Fibroblast of villous mesenchyme (primary cell): Measurements from ENCODE around the gene ARHGEF4. TPM values are rescaled to one million over a fixed set of nuclear protein-coding genes. Genes with fewer than 3 reads are reported as not detected.

Experiments used
- DNase-seq: peaks from one replicate; pipeline ENCODE4 v3.0.0-alpha.2; 2010; ENCODE audit warnings: low read depth
- H3K4me3 ChIP-seq: 2 replicates; pipeline ENCODE4 v1.5.1; 2011; ENCODE audit warnings: low read depth, mild to moderate bottlenecking, low read length
- total RNA-seq: library from RNA; depleted of rRNA; stranded (reverse); fragments of >200 nt; gene quantifications from 2 replicates; pipeline ENCODE4 v1.2.3, GENCODE V29; 2012
- TF ChIP-seq, protein P1 (sequence below): IDR thresholded peaks from 2 replicates; pipeline ENCODE4 v1.5.1; 2012; ENCODE audit warnings: low read depth, mild to moderate bottlenecking, low read length; ENCODE audit not compliant: insufficient read depth

ARHGEF4 gene
- total RNA-seq, 1 donor, result 0.86 TPM

DNA sequence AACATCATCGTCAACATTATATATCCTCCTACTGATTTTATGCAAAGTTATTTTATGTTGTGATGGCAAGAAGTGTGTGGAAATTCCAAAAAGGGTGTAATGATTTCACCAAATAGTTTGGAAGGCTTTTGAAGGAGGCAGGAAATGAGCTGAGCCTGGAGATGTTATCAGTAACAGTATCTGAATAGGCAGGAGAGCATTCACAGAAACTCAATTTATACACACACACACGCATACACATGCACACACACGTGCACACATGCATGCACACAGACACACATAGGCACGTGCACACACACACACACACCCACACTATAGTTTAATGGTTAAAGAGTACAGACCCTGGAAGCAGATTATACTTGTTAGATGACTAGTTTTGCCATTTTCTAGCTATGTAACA is 47.3 kb downstream of the ARHGEF4 start:
- TF ChIP-seq, protein P1, sequence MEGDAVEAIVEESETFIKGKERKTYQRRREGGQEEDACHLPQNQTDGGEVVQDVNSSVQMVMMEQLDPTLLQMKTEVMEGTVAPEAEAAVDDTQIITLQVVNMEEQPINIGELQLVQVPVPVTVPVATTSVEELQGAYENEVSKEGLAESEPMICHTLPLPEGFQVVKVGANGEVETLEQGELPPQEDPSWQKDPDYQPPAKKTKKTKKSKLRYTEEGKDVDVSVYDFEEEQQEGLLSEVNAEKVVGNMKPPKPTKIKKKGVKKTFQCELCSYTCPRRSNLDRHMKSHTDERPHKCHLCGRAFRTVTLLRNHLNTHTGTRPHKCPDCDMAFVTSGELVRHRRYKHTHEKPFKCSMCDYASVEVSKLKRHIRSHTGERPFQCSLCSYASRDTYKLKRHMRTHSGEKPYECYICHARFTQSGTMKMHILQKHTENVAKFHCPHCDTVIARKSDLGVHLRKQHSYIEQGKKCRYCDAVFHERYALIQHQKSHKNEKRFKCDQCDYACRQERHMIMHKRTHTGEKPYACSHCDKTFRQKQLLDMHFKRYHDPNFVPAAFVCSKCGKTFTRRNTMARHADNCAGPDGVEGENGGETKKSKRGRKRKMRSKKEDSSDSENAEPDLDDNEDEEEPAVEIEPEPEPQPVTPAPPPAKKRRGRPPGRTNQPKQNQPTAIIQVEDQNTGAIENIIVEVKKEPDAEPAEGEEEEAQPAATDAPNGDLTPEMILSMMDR, result no peak
- DNase-seq, result no peak
- H3K4me3 ChIP-seq, result no peak overlapping the region

DNA sequence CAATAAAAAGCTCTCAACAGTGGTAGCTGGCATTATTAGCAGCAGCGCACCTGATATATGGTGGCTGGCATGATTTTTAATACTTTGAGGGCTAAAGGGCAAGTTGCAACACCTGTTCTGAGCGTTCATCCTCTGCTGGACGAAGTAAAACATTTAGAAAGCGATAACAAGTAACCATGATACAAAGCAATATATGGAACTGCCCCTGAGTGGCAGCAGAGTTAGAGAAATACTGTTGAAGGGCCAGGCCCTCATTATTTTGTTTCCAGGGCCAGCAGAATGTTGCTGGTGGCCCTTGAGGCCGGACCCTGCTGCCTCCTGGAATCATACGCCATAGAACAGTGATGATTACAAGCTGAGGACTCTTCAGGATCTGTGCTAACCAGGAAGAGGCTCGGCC is 47.8 kb downstream of the ARHGEF4 start:
- no peak overlapping the region for H3K4me3 ChIP-seq
- TF ChIP-seq, protein P1, result no peak
- no peak for DNase-seq

DNA sequence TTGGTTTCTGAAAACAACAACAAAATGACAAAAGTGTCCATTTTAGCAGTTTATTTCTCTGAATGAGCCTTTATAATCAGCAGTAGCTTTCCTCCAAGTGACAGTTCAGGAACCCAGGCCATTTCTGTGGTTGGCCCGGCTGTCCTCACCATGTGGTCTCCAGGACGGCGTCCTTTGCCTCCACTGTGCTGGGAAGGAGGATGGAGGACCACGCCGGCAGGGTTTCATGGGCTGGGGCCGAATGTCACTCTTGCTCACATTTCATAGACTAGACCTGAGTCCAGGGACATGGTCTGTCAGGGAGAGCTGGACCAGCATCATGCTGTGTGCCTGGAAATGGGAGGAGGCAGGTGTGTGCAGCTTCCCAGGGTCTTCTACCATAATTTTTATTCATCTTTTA is 50.9 kb downstream of the ARHGEF4 start:
- no peak for DNase-seq
- H3K4me3 ChIP-seq, result no peak overlapping the region
- TF ChIP-seq, protein P1, result no peak

DNA sequence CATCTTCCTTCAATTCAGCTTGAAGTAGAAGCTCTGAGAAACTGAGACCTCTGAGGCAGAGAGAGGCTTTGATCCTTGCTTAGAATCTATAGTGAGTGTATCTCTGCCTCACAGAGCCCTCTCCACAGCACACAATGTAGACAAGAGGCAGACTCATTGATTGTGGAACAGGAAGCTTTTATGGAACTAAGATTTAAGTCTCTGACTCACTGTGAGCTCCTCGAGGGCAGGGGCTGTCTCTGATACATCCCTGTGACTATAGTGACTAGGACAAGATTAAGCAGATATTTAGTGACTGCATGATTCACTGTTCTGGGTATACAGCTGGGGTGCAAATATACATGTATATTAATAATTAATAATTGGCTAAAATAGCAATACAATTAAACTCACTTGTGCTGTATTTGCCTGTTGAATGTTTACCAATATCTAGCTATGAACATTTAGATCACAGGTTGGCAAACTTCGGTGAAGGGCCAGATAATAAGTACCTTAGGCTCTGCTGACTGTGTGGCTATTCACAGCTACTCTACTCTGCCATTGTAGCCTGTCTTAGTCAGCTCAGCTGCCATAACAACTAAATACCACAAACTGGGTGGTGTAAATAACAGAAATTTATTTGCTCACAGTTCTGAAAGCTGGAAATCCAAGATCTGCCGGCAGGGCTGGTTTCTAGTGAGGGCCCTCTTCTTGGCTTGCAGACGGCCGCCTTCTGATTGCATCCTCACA is 54.4 kb downstream of the ARHGEF4 start:
- TF ChIP-seq, protein P1, result no peak
- no peak for DNase-seq
- H3K4me3 ChIP-seq, result no peak overlapping the region

DNA sequence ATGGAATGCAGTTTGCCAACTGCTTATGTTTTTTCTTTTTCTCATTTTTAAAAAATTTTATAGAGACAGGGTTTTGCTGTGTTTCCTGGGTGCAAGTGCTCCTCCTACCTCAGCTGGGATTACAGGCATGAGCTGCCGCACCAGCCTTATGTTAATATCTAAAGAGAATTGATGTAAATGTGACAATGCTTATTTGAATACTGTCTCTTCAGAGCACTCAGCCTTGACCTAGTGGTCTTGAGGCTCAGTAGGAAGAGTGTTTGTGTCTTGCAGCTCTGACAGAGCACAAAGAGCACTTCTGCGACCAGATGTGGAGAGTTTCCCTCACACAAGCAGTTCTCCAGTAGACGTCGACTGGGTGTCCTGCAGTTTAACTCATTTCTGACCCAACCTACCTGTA is 55.3 kb downstream of the ARHGEF4 start:
- no peak overlapping the region for H3K4me3 ChIP-seq
- no peak for DNase-seq
- TF ChIP-seq, protein P1, result no peak

DNA sequence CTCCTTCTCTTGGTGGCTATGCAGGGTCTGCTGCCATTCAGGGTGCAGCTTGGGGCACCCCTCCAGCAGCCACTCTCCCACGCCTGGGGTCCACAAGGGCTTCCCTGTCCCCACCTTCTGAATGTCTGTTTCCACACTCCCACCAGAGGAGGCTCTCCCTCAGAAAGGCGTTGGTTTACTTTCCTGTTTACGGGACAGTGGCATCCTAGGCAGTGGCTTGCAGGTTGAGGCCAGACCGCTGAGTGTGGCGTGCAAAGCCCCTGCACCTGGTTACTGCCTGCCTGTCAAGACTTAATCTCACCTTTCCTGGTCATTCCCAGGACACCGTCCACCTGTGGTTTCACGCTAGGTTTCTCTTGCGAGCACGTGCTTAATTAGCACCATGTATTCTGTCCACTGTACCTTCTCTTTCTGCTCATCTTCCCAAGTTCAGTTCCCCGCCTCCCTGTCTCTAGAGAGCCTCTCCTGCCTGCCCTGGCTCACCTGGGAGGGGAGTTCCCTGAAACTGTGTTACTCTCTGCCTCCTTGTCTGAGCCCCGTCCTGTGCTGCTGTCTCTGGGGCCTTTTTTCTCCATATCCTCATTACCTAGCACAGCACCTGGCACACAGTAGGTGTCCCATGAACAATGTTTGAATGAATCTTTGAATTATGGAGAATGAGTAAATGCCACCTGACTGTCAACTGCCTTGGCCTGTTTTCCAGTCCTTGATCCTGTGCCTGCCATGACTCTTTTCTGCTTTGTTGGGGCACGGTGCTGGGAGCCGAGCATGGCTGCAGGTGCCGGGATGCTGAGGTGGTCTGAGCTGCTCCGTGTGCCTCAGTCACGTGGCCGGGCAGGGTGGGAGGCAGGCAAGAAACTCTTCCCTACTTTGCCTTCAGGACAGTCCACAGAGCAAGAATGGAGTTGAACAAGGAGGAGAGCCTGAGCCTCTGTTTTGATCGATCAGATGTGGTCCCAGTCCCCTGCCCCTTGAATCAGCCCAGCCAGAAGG is 56.4 kb downstream of the ARHGEF4 start:
- no peak for DNase-seq
- no peak overlapping the region for H3K4me3 ChIP-seq
- TF ChIP-seq, protein P1, result no peak
